HEK293T (cell line): ENCODE measurements around the gene MAPKAPK3.

Experiments
- CTCF ChIA-PET: fragments of 350-600 bp; formaldehyde crosslinking; extraction: SDS; loops from one replicate; lab custom pipeline; 2021; ENCODE audit warnings: antibody characterized with exemption, inconsistent platforms; lab: Yijun Ruan, JAX
- POLR2A ChIA-PET: fragments of 350-600 bp; formaldehyde crosslinking; extraction: SDS; loops from one replicate; lab custom pipeline; 2020; ENCODE audit warnings: antibody characterized with exemption, inconsistent platforms; lab: Yijun Ruan, JAX
- DNase-seq: peaks from one replicate; pipeline ENCODE4 v3.0.0; 2012; ENCODE audit warnings: mixed read lengths; ENCODE audit errors: extremely low spot score
- ARNT ChIP-seq: fragments of 450-650 bp; IDR thresholded peaks from 2 replicates; pipeline ENCODE4 v1.6.1; 2017; ENCODE audit warnings: mild to moderate bottlenecking
- BHLHE40 ChIP-seq: fragments of 450-650 bp; IDR thresholded peaks from 2 replicates; pipeline ENCODE4 v1.6.1; 2016; ENCODE audit warnings: mild to moderate bottlenecking, moderate library complexity, borderline replicate concordance
- CTBP1 ChIP-seq: fragments of 450-650 bp; IDR thresholded peaks from 2 replicates; pipeline ENCODE4 v1.6.1; 2016; ENCODE audit warnings: borderline replicate concordance
- ELF4 ChIP-seq: fragments of 450-650 bp; IDR thresholded peaks from 2 replicates; pipeline ENCODE4 v1.6.1; 2017; ENCODE audit warnings: antibody characterized with exemption
- FOXA1 ChIP-seq: fragments of 450-650 bp; IDR thresholded peaks from 2 replicates; pipeline ENCODE4 v1.6.1; 2016; ENCODE audit warnings: mild to moderate bottlenecking
- FOXK2 ChIP-seq: fragments of 450-650 bp; IDR thresholded peaks from 2 replicates; pipeline ENCODE4 v1.6.1; 2016; ENCODE audit warnings: mild to moderate bottlenecking
- FOXM1 ChIP-seq: fragments of 450-650 bp; IDR thresholded peaks from 2 replicates; pipeline ENCODE4 v1.6.1; 2017; ENCODE audit warnings: mild to moderate bottlenecking, borderline replicate concordance
- HDGF ChIP-seq: fragments of 450-650 bp; IDR thresholded peaks from 2 replicates; pipeline ENCODE4 v1.6.1; 2017; ENCODE audit warnings: antibody characterized with exemption, borderline replicate concordance
- L3MBTL2 ChIP-seq: fragments of 450-650 bp; conservative IDR thresholded peaks from 2 replicates; pipeline ENCODE4 v1.6.1; 2016; ENCODE audit warnings: mild to moderate bottlenecking
- LEF1 ChIP-seq: fragments of 450-650 bp; IDR thresholded peaks from 2 replicates; pipeline ENCODE4 v1.6.1; 2017; ENCODE audit warnings: mild to moderate bottlenecking, borderline replicate concordance
- NFRKB ChIP-seq: fragments of 450-650 bp; IDR thresholded peaks from 2 replicates; pipeline ENCODE4 v1.6.1; 2016; ENCODE audit warnings: mild to moderate bottlenecking, moderate library complexity
- SP1 ChIP-seq: fragments of 450-650 bp; IDR thresholded peaks from 2 replicates; pipeline ENCODE4 v1.6.1; 2017
- SUZ12 ChIP-seq: fragments of 450-650 bp; IDR thresholded peaks from 2 replicates; pipeline ENCODE4 v1.6.1; 2016; ENCODE audit warnings: mild to moderate bottlenecking
- TARDBP ChIP-seq: fragments of 450-650 bp; IDR thresholded peaks from 2 replicates; pipeline ENCODE4 v1.6.1; 2016
- ZNF384 ChIP-seq: fragments of 450-650 bp; IDR thresholded peaks from 2 replicates; pipeline ENCODE4 v1.6.1; 2016
- TF ChIP-seq, protein P1 (sequence below): fragments of 450-650 bp; IDR thresholded peaks from 2 replicates; pipeline ENCODE4 v1.6.1; 2016

Gene MAPKAPK3

GRCh38 chr3:50644561-50644960 is 27.6 kb downstream of the MAPKAPK3 start:
- DNase-seq: no peak

DNA sequence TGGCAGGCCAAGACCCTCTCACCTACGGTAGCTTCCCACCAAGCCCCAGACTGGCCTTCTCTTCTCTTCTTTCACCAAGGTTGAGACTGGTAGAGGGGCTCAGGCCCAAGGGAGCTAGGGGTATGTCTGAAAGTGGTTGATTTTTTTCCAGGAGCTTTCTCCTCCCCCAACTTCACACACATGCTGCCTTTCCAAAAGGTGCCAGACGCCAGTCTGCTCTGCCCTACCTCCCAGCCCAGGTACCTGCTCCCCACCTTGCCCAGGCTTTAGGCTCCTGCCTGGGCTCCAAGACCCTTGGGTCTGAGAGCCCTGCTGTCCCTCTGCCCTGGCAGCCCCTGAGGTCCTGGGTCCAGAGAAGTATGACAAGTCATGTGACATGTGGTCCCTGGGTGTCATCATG is 28.4 kb downstream of the MAPKAPK3 start:
- TF ChIP-seq ELF4 (no peak), LEF1 (no peak), TARDBP (no peak)
- no peak for DNase-seq
- ChIA-PET POLR2A (no interaction called here), CTCF (no interaction called here)

More at GRCh38 chr3:50644561-50644960, 27.6 kb downstream of the MAPKAPK3 start:
- POLR2A ChIA-PET: no interaction called here
- TF ChIP-seq, protein P1, sequence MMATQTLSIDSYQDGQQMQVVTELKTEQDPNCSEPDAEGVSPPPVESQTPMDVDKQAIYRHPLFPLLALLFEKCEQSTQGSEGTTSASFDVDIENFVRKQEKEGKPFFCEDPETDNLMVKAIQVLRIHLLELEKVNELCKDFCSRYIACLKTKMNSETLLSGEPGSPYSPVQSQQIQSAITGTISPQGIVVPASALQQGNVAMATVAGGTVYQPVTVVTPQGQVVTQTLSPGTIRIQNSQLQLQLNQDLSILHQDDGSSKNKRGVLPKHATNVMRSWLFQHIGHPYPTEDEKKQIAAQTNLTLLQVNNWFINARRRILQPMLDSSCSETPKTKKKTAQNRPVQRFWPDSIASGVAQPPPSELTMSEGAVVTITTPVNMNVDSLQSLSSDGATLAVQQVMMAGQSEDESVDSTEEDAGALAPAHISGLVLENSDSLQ: no peak
- TF ChIP-seq CTBP1 (no peak), FOXA1 (no peak), HDGF (no peak), FOXK2 (no peak), SUZ12 (no peak), BHLHE40 (no peak), FOXM1 (no peak), LEF1 (no peak), NFRKB (no peak), ELF4 (no peak), ZNF384 (no peak), TARDBP (no peak), L3MBTL2 (no peak), SP1 (no peak), ARNT (no peak)
- CTCF ChIA-PET: no interaction called here

DNA sequence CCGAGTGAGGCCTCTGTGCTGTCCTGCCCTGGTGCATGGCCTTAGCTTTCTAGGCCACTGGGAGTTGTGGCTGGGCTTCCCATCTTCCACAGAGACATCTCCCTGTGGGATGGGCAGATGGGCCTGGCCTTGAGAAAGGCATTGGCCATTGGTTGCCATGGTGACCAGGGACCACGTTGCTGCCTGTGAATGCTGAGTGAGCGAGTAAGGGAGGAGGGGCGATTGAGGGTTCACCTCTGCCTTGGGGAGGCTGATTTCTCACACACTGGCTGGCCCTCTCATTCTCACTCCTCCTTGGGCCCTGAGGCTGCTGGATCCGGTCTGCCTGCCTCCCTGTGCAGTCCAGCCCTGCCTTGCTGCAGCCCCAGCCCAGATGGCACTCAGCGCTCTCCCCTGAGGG is 31.4 kb downstream of the MAPKAPK3 start:
- ChIA-PET CTCF (no interaction called here), POLR2A (no interaction called here)
- TF ChIP-seq BHLHE40 (no peak), SUZ12 (no peak), FOXA1 (no peak), ARNT (no peak), ELF4 (no peak), FOXK2 (no peak), L3MBTL2 (no peak)
- no peak for DNase-seq

GRCh38 chr3:50648944-50649343 is 32.0 kb downstream of the MAPKAPK3 start:
- no peak for DNase-seq
- POLR2A ChIA-PET: no interaction called here
- CTCF ChIA-PET: no interaction called here

DNA sequence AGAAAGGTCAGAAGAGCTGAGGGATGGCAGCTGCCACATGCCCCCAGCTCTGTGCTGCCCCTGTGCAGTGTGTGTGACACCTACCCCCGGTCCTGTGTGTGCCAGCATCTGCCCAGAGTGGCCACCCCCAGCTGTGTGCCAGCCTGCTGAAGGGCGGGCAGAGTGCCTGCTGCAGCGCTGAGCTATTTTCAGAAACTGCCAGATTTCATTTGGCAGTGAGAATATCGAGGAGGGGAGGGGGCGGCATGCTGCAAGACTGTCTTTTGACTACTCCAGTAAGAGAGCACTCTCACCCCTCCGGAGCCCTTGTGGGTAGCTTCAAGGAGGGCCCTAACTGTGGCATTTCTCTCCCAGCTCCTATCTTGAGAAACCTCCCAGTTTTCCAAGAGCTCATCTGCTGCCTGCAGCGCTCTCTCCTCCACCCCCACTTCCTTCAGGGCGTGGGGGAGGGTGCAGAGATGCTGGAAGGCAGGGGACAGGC is 32.5 kb downstream of the MAPKAPK3 start:
- DNase-seq: no peak
- ChIA-PET POLR2A (no interaction called here), CTCF (no interaction called here)
- no peak for TF ChIP-seq FOXM1
- TF ChIP-seq SUZ12: no peak
- TF ChIP-seq L3MBTL2: no peak
- no peak for TF ChIP-seq NFRKB
- TF ChIP-seq HDGF: no peak
- no peak for TF ChIP-seq TARDBP

More at GRCh38 chr3:50648944-50649343, 32.0 kb downstream of the MAPKAPK3 start:
- no peak for TF ChIP-seq FOXA1
- TF ChIP-seq FOXM1: no peak
- TF ChIP-seq SUZ12: no peak
- no peak for TF ChIP-seq BHLHE40
- no peak for TF ChIP-seq LEF1
- no peak for TF ChIP-seq CTBP1
- no peak for TF ChIP-seq TARDBP
- no peak for TF ChIP-seq ZNF384
- TF ChIP-seq, protein P1: no peak
- no peak for TF ChIP-seq NFRKB
- no peak for TF ChIP-seq HDGF
- TF ChIP-seq ARNT: no peak
- TF ChIP-seq ELF4: no peak
- no peak for TF ChIP-seq L3MBTL2
- TF ChIP-seq SP1: no peak
- no peak for TF ChIP-seq FOXK2

- POLR2A ChIA-PET: no interaction called here
Observed at GRCh38 chr3:50650018-50650417, 33.1 kb downstream of the MAPKAPK3 start.

More at GRCh38 chr3:50650018-50650417, 33.1 kb downstream of the MAPKAPK3 start:
- TF ChIP-seq HDGF (no peak), ARNT (no peak), LEF1 (no peak), FOXM1 (no peak), L3MBTL2 (no peak), TARDBP (no peak), ZNF384 (no peak), FOXA1 (no peak), BHLHE40 (no peak), SUZ12 (no peak), SP1 (no peak)
- TF ChIP-seq, protein P1: no peak
- no peak for DNase-seq
- CTCF ChIA-PET: no interaction called here
